NCI-H345 treated with DMSO at 0.1 percent for 48 hours (cell line): ENCODE data around the gene SLC47A1.
"Not testable (repeated sequence)": the region's sequence is repeated elsewhere in the genome, so short reads cannot be mapped to it uniquely, and the experiment has no call there.

ENCODE experiments used
- DNase-seq: peaks from one replicate; lab custom pipeline; 2025; ENCODE audit not compliant: unreplicated experiment; lab: John Stamatoyannopoulos, UW

Gene SLC47A1

GRCh38 chr17:19520641-19521040 lies 13.0 kb upstream of the SLC47A1 start:
- no peak for DNase-seq

DNA sequence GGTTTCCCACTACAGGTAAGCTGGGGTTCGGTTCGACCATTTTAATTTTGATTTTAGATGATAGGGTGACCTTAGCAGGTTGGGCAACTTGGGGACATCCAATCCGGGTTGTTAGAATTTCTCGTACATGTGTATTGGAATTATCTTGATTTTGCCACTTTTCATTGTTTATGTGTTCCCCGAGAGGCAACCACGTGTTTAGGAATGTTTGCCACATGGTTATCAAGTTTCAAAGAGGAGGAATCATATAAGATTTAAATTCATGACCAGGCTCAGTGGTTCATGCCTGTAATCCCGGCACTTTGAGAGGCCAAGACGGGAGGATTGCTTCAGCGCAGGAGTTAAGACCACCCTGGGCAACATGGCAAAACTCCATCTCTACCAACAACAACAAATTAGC lies 10.0 kb upstream of the SLC47A1 start:
- no peak for DNase-seq

DNA sequence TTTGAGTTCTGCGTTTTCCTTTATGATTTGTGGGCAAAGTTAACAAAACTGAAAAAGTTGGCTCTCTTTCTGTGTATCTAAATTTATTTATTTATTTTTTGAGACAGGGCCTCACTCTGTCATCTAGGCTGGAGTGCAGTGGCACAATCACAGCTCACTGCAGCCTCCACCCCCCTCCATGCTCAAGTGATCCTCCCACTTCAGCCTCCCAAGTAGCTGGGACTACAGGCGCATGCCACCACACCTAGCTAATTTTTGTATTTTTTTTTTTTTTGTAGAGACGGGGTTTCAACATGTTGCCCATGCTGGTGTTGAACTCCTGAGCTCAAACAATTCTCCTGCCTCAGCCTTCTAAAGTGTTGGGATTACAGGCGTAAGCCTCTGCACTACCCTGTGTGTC lies 6.7 kb upstream of the SLC47A1 start:
- not testable (repeated sequence) for DNase-seq

DNA sequence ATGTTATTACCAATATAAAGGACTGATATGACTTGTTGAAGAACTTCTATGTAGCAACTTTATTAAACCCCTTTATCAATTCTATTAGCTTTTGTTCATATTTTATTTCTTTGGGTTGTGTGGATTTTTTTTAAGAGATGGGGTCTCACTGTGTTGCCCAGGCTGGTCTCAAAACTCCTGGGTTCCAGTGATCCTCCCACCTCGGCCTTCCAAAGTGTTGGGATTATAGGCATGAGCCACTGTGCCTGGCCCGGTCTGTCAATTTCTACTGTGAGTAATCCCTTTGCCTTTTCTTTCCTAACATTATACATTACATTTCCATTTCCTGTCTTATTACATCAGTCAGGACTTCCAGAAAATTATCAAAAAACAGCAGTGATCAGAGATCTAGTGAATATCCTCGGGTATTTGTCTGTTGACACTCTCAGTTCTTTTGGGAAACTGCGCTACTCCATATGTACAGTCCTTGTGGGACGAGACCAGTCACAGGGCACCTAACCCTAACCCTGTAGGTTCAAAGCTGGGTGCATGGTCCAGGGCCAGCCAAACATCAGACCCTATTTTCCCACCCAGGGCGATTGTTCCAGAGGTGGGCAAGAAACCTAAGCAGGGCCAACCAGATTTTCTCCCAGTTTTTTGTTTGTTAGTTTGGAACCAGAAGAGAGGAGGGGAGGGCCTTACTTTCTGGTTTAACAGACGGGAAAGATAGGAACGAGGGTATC lies 1.7 kb upstream of the SLC47A1 start:
- no peak for DNase-seq

DNA sequence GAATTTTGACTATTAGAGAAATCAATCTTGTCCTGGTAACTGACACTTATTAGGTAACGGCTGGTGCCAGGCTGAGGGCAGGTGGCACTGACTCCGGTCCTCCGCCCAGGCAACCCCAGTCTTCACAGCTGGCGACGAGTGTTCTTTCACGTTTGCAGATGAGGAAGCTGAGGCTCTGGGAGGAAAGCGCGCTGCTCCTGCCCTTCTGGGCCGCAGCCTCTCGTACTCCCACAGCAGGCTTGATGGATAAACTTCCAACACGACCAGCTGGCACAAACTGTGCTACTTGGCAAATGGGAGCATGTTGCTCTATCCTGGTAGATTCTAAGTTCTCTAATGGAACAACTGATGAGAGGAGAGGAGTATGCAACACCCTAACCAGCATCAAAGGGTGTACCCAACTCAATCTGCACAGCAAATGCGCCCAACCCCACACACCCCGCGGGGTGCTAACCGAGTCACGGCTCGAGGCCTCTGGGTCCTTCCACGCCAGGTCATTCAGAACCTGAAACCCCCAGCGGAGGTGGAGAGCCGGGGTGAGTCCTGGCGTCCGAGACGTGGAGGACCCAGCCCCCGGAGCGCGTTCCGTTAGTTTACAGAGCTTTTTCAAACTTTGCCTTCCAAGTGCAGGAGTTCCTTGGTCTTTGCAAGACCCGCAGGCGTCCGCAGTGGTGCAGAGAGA lies 477 bp upstream of the SLC47A1 start:
- DNase-seq = no peak

GRCh38 chr17:19534562-19535149 lies 1.0 kb downstream of the SLC47A1 start:
- no peak for DNase-seq

DNA sequence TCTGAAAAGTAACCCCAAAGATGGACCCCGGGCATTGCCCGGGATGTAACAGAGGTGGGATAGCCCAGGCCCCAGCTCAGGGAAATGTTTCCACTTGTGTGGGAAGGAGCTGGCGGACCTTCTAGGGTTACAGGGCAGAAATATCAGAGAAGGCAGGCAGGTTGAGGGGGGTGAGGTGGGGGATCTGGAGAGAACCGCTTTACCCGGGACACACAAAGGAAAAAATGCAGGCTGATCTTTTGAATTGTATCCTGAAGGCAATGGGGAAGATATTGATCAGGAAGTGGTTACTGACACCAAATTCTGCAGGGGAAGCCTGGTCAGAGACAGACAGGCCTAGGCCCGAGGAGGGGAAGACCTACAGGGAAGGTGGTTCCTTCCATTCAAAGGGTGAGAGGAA lies 3.5 kb downstream of the SLC47A1 start:
- DNase-seq = no peak

GRCh38 chr17:19538095-19539039 lies 4.7 kb downstream of the SLC47A1 start:
- no peak for DNase-seq

DNA sequence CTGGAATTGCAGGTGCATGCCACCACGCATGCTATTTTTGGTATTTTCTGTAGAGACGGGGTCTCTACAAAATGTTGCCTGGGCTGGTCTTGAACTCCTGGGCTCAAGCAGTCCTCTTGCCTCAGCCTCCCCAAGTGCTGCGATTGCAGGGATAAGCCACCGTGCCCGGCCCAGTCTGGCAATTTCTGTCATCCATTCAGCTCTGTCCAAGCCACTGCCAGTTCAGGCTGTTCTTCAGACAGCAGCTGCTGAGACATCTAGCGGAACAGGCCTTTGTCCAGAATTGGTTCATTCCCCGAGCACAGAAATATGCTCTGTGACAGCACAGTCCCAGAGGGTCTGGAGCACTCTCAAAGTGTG lies 5.4 kb downstream of the SLC47A1 start:
- no peak for DNase-seq

DNA sequence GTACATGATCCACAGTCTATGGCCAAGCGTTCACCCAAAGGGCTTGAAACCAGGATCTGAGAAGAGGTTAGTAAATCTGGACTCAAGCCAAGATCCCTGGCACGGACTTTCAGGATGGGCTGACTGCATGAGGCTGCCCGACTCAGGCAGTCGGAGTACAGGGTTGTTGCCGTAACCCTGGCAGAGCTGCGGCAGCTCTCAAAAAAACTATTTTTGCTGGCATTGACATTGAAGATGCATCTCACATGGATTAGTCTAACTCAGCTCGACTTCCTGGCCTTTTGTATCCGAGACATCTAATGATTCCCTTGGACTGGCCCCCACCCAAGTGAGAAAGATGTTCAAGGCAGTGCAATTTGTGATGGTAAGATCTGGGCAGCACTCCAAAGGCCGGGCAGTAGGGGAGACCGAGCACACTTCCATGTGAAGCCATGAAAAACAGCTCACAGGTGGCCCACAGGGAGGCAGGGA lies 6.2 kb downstream of the SLC47A1 start:
- DNase-seq = no peak

DNA sequence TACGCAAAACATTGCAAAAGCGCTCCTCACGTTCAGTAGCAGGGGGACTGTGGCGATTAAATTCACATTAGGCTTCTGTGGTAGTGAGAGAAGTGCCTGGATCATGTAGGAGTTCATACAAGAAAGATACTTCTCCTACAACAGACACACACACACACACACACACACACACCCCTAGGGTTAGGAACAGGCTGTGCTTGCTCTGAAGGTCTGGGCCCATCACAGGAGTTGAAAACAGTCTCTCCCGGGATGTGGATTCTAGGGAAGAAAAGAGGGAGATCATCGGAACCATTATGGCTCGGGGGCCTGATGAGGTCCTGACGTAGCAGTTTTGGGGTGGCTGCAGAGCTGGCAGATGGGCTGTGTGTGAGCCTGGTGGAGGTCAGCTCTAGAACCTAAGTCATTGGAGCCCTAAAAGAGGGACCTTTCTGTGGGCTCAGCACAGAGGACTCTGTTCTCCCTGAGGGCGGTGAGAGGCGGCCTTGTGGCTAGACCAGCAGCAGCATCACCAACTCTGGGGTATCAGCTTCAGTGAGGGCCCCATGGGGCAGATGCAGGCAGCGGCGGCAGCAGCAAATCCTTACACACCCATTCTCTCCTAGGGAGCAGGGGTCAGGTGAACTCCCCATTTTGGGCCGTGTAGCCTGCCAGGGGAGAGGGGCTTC lies 7.2 kb downstream of the SLC47A1 start:
- no peak for DNase-seq

GRCh38 chr17:19541445-19541844 lies 7.8 kb downstream of the SLC47A1 start:
- DNase-seq = no peak

GRCh38 chr17:19542247-19542646 lies 8.6 kb downstream of the SLC47A1 start:
- DNase-seq = no peak

DNA sequence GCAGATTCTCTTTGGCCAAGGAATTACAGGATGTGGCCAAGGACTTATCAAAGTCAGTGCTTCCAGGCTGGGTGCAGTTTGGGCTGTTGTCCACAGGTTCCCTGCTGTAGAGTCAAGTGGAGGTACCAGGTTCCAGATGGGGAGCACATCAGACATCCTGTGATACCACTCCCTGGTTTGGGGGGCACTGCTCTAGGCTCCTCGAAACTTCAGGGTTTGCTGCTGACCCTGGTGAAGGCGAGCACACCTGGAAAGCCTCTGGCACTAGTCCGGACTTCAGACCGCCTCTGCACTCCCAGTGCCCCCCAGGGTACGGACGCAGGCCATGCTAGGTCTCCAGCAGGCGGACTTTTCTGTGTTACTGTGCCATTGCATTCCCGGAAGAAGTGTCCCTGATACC lies 10.7 kb downstream of the SLC47A1 start:
- DNase-seq = no peak

DNA sequence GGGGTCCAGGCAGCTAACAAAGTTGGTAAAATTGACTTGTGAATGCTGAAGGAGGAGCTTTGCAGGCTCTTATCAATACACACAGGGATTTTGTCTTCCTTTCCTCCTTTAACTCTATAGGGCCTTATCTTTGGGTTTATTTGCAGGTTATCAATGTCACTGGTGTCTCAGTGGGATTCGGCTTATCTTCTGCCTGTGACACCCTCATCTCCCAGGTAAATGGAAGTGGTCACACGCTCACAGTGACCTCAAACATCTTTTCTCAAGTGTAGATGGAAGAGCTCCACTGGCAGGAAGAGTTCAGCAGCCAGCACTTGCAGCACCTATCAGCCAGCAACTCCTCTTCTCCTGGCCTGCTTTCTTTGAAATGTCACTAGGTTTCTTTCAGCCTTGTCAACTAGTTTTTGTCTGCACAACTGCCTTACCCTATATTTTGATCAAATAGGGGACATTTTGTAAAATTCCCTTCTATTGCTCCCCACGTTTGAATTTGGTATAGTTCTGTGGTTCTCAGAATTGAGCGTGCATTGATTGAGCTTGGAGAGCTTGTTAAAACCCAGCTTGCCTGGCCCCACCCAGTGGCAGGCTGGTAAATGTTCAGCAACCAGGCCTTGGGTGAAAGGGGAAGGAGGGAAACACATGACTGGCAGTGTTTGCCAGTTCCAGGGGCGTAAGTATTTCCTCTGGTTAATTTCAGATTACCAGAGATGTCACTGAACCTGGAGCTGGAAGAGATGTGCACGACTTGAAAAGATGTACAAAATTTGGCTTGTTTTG lies 12.8 kb downstream of the SLC47A1 start:
- DNase-seq = no peak

- no peak for DNase-seq
Observed at GRCh38 chr17:19549746-19550623, 16.3 kb downstream of the SLC47A1 start.

DNA sequence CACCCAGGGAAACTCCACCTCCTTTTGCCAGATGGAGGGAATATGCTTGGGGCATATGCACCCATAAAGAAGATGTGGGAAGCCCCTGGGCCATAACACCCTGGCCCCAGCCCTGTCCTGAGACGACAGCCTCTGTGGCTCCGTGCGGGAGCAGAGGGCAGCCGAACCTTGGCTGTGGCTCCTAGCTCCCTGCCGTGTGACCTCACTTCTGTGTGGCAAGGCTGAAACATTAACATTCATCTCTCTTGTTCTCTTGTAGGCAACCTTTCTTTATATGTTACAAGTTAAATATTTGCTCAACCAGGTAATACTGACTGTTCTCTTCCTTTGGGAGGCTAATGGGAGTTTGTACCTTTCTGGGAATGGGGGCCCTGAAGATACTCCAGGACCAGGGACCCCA lies 17.5 kb downstream of the SLC47A1 start:
- no peak for DNase-seq

DNA sequence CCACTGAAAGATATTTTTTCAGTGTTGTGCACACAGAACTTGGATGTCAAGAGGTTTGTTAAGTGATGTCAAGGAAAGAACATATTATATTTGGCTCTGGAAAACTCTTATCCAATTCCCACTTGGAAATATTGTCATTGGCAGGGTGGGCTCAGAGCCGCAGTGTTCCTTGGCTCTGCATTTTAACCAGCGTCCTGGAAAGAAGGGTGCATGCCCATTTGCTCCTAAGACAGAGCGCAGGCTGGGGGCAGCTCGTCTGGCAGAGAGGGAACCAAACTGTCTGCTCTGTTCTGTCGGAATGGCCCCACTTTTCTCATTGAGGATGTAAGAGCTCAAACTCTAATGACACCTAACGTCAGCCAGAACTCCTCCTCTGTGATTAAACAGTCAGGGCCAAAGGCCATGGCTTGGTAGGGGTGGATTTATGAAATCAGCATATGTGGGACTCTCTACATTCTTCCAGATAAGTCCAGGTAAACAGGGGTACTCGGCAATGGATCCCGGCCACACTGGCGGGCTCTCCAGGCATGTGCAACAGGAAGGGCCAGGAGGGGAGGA lies 18.0 kb downstream of the SLC47A1 start:
- no peak for DNase-seq

DNA sequence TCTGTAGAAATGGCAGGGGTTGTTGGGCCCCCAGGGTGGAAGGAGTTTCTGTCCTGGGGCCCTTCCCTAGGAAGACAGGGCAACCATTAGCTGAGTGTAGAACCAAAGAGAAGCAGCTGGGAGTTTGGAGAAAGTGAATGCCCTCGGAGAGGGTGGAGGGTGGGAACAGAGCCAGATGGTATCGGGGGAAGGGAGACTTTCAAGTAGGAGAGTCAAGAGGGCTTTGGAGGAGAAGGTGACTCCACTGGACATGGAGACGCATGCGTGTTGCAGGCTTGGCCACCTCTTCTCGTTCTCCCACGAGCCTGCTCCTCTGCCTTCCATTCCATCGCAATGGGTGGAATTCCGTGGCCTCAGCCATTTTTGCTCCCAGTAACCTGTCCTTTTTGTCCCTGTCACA lies 19.4 kb downstream of the SLC47A1 start:
- DNase-seq = no peak
